SK-N-MC (cell line): ENCODE data around the gene AMN.

Source experiments
- EZH2 ChIP-seq: fragments of 200-600 bp; sonication (generic); IDR thresholded peaks from one replicate; pipeline ENCODE4 v1.6.1; 2017; ENCODE audit warnings: antibody characterized with exemption
- FOXP2 ChIP-seq: optimal IDR thresholded peaks from 2 replicates; pipeline ENCODE3; 2011; ENCODE audit warnings: mild to moderate bottlenecking, moderate library complexity; ENCODE audit not compliant: insufficient read depth; ENCODE audit errors: extremely low read length, control extremely low read depth
- POLR2AphosphoS5 ChIP-seq: IDR thresholded peaks from 2 replicates; pipeline ENCODE4 v1.6.1; 2012; ENCODE audit warnings: mild to moderate bottlenecking, low read depth, low read length, borderline replicate concordance

DNA sequence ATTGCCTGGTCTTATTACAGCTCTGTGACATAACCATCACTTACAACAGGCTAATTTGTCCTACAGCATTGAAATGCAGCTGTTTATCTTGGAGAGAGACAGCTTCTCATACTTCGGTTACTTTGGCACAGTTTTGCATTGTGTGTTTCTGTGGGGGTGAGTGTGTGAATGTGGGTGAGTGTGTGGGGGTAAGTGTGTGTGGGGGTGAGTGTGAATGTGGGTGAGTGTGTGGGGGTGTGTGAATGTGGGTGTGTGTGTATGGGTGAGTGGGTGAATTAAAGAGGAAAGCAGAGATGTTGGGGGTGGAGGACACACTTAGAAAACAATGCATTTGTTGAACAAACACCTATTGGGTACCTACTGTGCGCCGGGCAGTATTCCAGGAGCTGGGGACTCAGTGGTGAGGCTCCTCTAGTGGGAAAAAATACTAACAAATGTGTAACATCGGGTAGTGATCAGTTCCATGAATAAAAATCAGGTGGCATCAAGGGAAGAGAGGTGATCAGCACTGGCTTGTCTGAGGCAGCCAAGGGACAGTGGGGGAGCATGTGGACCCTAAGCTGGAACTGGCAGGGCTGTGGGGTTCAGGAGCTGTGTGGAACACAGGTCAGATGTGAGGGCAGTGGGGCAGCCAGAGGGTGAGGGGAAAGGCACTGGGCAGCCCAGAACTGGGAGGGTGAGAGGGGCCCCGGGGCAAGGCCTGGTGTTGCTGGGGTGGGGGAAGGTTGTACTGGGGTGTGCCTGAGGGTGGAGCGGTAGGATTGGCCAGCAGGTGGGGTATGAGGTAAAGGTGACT lies 44.1 kb upstream of the AMN start:
- TF ChIP-seq EZH2 (no peak), POLR2AphosphoS5 (no peak), FOXP2 (no peak)
